Astrocyte (in vitro differentiated cells and primary cell): ENCODE data around the gene SH3BGRL.

Experiments
- EZH2 ChIP-seq: IDR thresholded peaks from 2 replicates; pipeline ENCODE4 v1.6.1; 2012; ENCODE audit warnings: mild to moderate bottlenecking, low read length, inconsistent platforms; ENCODE audit not compliant: insufficient read depth
- TF ChIP-seq, protein P1 (sequence below): IDR thresholded peaks from 2 replicates; pipeline ENCODE4 v1.5.1; 2011; ENCODE audit warnings: low read depth, mild to moderate bottlenecking, inconsistent platforms, low read length, moderate library complexity; ENCODE audit not compliant: insufficient read depth

DNA sequence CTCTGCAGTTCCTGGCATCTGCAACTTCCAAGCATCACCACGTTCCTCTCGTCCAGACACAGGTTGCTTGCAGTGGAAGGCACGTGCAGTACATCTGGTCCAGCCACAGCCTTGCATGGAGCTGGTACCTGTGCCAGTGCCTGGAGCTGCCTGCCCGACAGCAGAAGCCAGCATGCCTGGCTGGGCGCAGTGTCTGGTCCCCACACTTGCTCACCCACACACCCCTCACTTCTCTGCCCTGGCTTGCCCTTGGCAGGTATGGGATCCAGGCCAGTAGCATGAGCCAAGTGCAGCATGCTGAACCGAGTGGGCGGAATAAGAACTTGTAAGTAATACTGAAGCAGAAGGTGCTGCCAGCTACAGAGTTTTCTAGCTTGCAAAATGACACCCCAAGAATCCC lies 39.9 kb downstream of the SH3BGRL start:
- TF ChIP-seq, protein P1, sequence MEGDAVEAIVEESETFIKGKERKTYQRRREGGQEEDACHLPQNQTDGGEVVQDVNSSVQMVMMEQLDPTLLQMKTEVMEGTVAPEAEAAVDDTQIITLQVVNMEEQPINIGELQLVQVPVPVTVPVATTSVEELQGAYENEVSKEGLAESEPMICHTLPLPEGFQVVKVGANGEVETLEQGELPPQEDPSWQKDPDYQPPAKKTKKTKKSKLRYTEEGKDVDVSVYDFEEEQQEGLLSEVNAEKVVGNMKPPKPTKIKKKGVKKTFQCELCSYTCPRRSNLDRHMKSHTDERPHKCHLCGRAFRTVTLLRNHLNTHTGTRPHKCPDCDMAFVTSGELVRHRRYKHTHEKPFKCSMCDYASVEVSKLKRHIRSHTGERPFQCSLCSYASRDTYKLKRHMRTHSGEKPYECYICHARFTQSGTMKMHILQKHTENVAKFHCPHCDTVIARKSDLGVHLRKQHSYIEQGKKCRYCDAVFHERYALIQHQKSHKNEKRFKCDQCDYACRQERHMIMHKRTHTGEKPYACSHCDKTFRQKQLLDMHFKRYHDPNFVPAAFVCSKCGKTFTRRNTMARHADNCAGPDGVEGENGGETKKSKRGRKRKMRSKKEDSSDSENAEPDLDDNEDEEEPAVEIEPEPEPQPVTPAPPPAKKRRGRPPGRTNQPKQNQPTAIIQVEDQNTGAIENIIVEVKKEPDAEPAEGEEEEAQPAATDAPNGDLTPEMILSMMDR, result no peak
- TF ChIP-seq EZH2, result no peak
